DMS153 treated with DMSO at 0.1 percent for 48 hours (cell line): ENCODE data around the gene SCGB1C2.
"Not testable (repeated sequence)": the region's sequence is repeated elsewhere in the genome, so short reads cannot be mapped to it uniquely, and the experiment has no call there.

Experiments
- DNase-seq: peaks from one replicate; lab custom pipeline; 2025; ENCODE audit not compliant: unreplicated experiment; lab: John Stamatoyannopoulos, UW

The SCGB1C2 gene

DNA sequence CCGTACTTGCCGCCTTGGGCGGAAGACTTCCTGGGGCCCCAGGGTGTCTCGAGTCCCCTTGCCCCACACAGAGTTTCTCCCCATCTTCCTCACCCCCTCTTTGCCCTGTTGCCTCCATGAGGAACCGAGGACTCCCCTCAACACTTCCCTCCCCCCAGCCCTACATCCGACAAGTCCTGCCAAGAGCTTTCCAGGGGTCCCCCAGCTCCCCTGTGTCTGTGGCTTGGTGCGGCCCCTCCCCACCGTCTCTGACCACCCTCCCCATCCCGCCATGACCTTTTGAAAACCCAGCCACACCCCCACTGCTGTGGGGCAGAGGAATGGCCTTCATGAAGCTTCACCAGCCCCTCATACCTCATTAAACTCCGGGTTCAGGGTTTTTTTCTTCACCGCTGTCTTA, 11.4 kb downstream of the SCGB1C2 start:
- DNase-seq: no peak

GRCh38 chr17:149231-149630, 11.9 kb downstream of the SCGB1C2 start:
- DNase-seq: no peak

- no peak for DNase-seq
Observed at GRCh38 chr17:149897-150584, 12.7 kb downstream of the SCGB1C2 start.

DNA sequence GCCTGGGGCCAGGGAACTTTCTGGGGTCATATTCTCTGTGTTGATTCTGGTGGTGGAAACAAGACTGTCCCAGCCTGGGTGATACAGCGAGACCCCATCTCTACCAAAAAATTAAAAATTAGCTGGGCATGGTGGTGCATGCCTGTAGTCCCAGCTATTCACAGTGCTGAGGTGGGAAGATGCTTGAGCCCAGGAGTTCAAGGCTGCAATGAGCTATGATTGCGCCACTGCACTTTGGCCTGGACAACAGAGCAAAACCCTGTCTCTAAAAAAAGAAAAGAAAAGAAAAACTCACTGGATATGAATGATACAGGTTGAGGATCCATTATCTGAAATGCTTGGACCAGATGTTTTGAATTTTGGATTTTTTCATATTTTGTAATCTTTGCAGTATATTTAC, 13.6 kb downstream of the SCGB1C2 start:
- no peak for DNase-seq

GRCh38 chr17:151886-152859, 14.8 kb downstream of the SCGB1C2 start:
- no peak for DNase-seq

- no peak for DNase-seq
Observed at GRCh38 chr17:152860-153420, 15.6 kb downstream of the SCGB1C2 start.

DNA sequence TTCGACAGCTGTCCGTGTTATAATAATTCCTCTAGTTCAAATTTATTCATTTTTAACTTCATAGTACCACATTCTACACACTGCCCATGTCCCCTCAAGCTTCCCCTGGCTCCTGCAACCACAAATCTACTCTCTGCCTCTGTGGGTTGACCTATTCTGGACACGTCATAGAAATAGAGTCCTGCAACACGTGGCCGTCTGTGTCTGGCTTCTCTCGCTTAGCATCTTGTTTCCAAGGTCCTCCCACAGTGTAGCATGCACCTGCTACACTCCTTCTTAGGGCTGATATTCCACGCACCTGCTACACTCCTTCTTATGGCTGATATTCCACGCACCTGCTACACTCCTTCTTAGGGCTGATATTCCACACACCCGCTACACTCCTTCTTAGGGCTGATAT, 16.5 kb downstream of the SCGB1C2 start:
- DNase-seq: no peak

- DNase-seq: no peak
Observed at GRCh38 chr17:155576-155975, 18.2 kb downstream of the SCGB1C2 start.

- no peak for DNase-seq
Observed at GRCh38 chr17:156094-156621, 18.8 kb downstream of the SCGB1C2 start.

GRCh38 chr17:156946-157345, 19.6 kb downstream of the SCGB1C2 start:
- DNase-seq: no peak

- DNase-seq: no peak
Observed at GRCh38 chr17:157901-158300, 20.5 kb downstream of the SCGB1C2 start.

DNA sequence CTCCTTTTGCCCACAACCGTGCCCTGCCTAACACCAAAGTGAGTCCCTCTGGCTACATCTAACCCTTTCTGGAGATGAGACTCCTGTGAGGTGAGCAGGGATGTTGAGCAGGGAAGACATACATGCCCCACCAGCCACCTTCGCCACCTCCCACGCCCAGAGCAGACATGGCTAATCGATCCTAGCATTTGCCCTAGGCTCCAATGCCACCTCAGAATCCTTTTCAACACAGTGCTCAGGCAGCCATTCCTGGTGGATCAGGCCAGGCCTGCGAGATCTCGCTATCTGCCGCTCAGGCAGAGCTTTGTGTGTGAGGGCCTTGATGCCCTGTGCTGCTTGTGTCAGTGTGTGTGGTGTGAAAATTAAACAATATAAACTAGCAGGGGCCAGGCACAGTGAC, 21.0 kb downstream of the SCGB1C2 start:
- DNase-seq: no peak

GRCh38 chr17:159609-160008, 22.2 kb downstream of the SCGB1C2 start:
- DNase-seq: no peak

DNA sequence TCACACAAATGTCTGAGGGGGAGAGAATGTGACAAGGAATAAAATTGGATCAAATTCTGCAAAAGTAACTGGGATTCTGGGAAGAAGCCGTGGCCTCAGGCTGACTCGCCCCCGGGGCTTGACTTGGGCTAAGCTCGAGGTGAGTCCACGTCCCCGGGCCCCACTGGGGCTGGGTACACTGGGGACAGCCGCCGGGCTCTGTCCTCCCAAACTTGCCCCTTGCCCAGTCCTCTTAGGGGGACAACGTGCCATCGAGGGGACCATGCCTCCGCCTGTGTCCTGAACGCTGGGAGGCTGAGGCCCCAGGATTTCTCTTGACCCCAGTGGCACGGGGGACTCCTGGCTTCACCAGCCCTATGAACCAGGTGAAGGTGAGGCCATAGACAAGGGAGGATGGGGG, 23.0 kb downstream of the SCGB1C2 start:
- DNase-seq: no peak

DNA sequence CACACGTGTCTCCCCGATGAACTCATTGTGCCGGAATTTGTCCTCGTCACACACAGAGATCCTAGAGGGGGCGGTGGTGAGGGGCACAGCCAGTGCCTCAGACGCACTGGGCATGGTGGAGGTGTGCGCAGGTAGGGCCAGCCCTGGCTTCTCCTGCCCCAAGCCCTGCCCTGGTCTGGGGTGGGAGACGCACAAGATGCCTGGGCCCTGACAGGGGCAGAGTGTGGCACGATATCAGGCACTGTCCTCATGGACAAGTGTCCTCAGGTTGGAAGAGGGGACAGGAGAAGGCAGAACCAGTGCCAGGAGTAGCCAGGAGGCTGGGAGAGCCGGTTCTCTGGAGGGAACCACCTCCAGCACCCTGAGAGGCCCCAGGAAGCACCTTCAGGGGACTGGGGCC, 24.1 kb downstream of the SCGB1C2 start:
- no peak for DNase-seq

GRCh38 chr17:162689-163088, 25.3 kb downstream of the SCGB1C2 start:
- no peak for DNase-seq

- no peak for DNase-seq
Observed at GRCh38 chr17:163514-164098, 26.2 kb downstream of the SCGB1C2 start.

- DNase-seq: no peak
Observed at GRCh38 chr17:164303-165235, 27.2 kb downstream of the SCGB1C2 start.

DNA sequence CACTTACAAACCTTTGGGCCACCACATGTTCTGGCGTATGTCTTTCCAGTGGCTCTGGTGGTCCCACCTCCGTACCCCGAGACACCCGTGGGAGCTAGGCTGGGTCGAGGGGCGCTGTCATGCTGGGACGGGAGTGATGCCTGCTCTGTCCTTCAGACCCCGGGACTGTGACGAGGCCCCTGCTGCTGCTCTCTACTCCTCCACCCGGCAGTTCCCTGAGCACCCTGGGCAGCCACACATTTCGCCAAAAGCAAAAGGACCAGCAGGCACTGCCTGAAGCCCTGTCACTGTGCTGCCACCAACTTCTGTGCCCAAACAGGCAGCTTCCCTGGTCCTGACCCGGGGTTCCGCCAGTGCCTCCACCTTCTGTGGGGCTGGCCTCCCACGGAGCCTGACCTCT, 28.6 kb downstream of the SCGB1C2 start:
- DNase-seq: no peak

DNA sequence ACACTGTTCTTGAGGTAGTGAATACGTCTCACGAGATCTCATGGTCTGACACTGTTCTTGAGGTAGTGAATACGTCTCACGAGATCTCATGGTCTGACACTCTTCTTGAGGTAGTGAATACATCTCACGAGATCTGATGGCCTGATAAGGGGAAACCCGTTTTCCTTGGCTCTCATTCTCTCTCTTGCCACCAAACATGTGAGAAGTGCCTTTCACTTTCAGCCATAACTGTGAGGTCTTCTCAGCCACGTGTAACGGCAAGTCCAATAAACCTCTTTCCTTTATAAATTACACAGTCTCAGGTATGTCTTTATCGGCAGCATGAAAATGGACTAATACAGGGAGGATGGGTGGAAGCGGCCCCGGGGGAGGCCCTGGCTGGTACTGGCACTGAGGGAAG, 31.2 kb downstream of the SCGB1C2 start:
- DNase-seq: not testable (repeated sequence)
